HG02588 (cell line): ENCODE data around the gene RNASE8.
"Not testable (repeated sequence)": the region's sequence is repeated elsewhere in the genome, so short reads cannot be mapped to it uniquely, and the experiment has no call there.

ENCODE experiments used
- ATAC-seq: cut with Tn5 transposase; IDR thresholded peaks from one replicate; pipeline ENCODE4 v1.9.1; 2021; ENCODE audit warnings: mild to moderate bottlenecking, moderate library complexity; ENCODE audit not compliant: unreplicated experiment

RNASE8 gene

GRCh38 chr14:21029917-21030316 is 27.7 kb upstream of the RNASE8 start, which contains the start of gene TPPP2:
Gene TPPP2 (plus strand): TSS chr14:21030217. CDS start chr14:21030582, 365 bp downstream.
- no peak for ATAC-seq

GRCh38 chr14:21030531-21030930 is 27.1 kb upstream of the RNASE8 start:
- no peak for ATAC-seq

- no peak for ATAC-seq
These were observed 25.1 kb upstream of the RNASE8 start for GRCh38 chr14:21032326-21033132.

- ATAC-seq, result no peak
These were observed 24.4 kb upstream of the RNASE8 start for GRCh38 chr14:21033133-21033698.

GRCh38 chr14:21034707-21035106 is 22.9 kb upstream of the RNASE8 start, which contains the start of gene RNASE13:
Gene RNASE13 (minus strand): TSS chr14:21034807. CDS start chr14:21034288, 519 bp downstream.
- no peak for ATAC-seq

GRCh38 chr14:21036751-21037150 is 20.9 kb upstream of the RNASE8 start:
- ATAC-seq, result no peak

- ATAC-seq, result no peak
These were observed 20.5 kb upstream of the RNASE8 start for GRCh38 chr14:21037156-21037555.

GRCh38 chr14:21038441-21039422 is 18.9 kb upstream of the RNASE8 start:
- ATAC-seq, result no peak

- ATAC-seq, result no peak
These were observed 17.8 kb upstream of the RNASE8 start for GRCh38 chr14:21039585-21040369.

GRCh38 chr14:21040370-21040925 is 17.2 kb upstream of the RNASE8 start:
- no peak for ATAC-seq

- ATAC-seq, result not testable (repeated sequence)
These were observed 16.7 kb upstream of the RNASE8 start for GRCh38 chr14:21040941-21041340.

- no peak for ATAC-seq
These were observed 15.8 kb upstream of the RNASE8 start, which contains the start of gene RNASE7 for GRCh38 chr14:21041676-21042433. Gene RNASE7 (plus strand): TSS chr14:21042362. CDS start chr14:21042993, 631 bp downstream.

GRCh38 chr14:21042918-21043317 is 14.7 kb upstream of the RNASE8 start:
- ATAC-seq, result no peak

- ATAC-seq, result no peak
These were observed 14.1 kb upstream of the RNASE8 start for GRCh38 chr14:21043387-21043973.

- no peak for ATAC-seq
These were observed 13.5 kb upstream of the RNASE8 start for GRCh38 chr14:21043974-21044618.

- no peak for ATAC-seq
These were observed 10.2 kb upstream of the RNASE8 start for GRCh38 chr14:21047378-21047781.

- ATAC-seq, result no peak
These were observed 9.0 kb upstream of the RNASE8 start for GRCh38 chr14:21048638-21049037.

- no peak for ATAC-seq
These were observed 8.3 kb upstream of the RNASE8 start for GRCh38 chr14:21049271-21049673.
